Activated CD8-positive, alpha-beta memory T cell treated with anti-CD3 and anti-CD28 coated beads, Interleukin-2, amount 50 U/mL, for 1 hour (primary cell): ENCODE results near the gene MAPRE2.

ENCODE experiments used
- DNase-seq: peaks from one replicate; pipeline ENCODE4 v3.0.0-alpha.2; 2020; ENCODE audit errors: extremely low read depth

MAPRE2 gene

DNA sequence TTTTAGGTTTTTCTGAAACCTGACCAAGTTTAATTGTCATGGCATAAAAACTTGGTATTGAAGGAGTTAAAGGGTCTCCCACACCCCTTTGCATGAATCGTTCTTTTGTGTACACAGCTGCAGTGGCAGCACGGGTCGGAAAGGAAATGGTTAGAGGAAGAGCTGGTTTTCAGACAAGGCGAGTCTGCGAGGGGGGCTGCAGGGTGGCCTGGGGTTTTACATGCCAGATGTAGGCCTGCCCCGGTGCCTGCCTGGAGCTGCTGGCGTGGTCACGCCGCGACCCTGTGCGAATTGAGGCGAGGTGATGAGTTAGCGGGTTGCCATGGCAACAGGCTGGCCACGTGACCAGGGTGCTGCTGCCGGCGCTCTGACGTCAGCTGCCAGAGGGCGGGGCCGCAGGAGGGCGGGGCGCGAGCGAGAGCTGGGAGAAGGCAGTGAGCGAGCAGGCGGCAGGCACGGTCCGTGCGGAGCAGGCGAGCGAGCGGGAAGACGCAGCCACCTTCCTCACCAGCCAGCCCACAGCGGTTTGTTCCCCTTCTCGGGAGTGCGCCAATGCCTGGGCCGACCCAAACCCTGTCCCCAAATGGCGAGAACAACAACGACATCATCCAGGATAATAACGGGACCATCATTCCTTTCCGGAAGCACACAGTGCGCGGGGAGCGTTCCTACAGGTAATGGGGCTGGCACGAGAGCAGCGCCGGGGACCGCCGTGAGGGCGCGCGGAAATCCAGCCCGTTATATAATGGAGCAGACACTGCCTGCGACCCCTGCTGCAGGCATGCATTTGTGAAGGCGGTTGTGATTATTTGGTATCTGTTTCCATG, at the start of gene MAPRE2:
TSS of gene MAPRE2 (plus strand) at position 426 of the 827 bp plus-strand sequence. CDS start at position 553, 127 bp downstream.
- peak; percentile 97 for DNase-seq

DNA sequence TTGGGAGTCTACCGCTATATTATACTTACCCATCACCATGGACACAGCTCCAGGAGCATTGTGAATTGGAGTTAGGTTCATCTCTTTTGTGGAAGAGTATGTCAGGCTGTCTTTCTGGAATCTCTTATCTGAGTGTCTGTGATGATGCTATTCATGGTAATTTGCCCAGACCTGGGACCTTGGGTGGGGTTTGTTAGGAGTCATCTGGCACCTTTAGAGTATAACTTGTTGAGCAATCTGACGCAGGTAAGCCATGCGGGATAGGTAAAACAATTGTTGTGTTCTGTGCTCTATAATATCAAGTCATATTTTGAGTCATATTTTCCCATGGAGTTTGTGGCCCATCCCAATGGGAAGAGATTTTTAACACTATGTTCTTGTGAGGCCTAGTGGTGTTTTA, 49.7 kb upstream of the MAPRE2 start:
- no peak for DNase-seq

DNA sequence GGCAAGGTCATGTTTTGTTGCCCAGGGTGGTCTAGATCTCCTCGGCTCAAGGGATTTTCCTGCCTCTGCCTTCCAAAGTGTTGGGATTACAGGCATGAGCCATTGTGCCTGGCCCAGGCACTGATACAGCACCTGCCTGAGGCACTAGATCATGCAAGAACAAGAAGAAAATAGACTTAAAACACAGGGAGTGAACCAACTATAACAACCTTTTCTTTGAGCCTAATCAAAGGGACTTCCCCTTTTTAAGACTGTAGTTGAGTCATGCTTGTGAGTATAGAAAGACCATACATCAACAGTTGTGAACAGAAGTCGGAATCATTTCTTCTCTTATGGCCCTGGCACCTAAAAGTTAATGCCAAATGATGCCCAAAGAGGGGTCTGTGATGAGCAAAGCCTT, 47.9 kb upstream of the MAPRE2 start:
- DNase-seq, result no peak

DNA sequence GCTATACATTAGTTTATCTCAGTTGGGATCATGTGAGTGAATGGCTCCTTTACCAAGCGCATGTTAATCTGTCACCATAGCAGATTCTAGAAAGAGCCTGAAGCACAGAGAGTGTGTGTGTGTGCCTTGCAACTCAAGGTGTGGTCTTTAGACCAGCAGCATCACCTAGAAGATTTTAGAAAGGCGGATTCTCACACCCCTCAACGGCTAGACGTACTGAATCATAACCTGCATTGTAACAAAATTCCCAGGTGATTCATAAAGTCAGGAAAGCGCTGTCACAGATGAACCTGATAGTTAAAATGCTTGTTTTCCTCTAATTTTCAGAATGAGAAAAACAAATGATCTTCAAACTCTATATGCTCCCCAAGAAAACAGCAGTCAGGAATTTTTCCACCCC, 45.5 kb upstream of the MAPRE2 start:
- no peak for DNase-seq

DNA sequence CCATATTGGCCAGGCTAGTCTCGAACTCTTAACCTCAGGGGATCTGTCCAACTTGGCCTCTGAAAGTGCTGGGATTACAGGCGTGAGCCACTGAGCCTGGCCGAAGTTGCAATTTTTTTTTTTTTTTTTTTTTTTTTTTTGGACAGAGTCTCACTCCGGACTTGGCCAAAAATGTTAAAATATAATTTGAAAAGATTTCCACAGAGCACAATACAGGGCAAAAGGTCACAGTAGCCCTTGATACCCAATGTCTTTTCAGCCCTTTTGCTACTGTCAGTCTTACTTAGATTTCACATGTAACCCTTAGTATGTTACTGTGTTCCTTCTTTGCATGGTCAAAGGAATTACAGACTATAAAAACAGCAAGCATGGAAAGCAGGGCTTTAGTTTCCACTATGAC, 42.6 kb upstream of the MAPRE2 start:
- DNase-seq, result no peak

DNA sequence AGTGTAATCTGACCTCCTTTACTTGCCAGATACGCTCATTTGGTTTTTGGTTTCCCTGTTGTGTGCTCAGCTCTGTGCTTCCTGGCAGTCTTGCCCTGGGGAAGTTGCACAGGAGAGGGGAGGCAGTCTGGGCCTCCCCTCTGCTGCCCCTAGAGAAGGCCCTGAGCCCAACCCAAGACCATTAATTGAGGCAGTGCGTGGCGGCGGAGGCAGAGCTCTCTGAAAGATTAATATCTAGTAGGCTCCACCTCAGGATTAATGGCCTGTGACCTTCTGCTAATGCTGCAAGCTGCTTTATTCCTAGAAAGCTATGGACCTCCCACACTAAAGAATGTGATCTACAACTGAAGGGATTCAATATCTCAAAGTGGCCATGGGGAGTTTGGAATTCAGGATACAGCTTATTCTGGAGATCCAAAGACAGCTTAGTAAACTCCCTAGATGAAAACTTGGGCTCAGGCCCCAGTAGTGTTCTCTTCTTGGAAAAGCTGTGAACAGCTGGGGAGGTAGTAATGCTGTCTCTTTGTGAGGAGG, 41.4 kb upstream of the MAPRE2 start:
- DNase-seq, result no peak

DNA sequence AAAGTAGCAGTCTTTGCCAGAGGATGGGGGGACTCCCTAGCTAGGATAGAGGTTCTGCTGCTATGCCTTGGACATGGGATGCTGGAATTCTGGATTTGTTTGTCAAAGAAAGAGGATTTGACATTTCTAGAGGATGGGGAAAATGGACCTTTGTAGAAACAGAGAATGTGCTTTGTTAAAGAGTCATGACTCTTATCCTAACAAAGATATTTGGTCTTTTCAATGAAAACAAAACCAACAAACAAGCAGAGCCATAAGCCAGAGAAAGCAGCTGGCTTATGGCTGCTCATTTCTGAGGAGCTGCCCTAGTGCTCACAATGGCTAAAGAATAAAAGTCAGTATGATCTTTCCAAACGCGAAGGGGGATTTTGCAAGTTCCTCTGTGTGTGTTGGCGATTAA, 40.8 kb upstream of the MAPRE2 start:
- no peak for DNase-seq

DNA sequence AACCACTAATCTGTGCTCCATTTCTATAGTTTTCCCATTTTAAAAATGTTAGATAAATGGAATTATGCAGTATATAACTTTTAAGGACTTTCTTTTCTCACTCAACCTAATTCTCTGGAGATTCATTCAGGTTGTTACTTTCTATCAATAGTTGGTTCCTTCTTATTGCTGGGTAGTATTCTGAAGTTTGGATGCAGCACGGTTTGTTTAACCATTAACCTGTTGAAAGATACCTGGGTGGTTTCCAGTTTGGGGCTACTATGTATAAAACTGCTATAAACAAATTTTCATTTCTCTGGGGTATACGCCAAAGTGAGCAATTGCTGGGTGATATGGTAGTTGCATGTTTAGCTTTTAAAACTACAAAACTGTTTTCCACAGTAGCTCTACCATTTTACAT, 39.1 kb upstream of the MAPRE2 start:
- DNase-seq, result no peak

DNA sequence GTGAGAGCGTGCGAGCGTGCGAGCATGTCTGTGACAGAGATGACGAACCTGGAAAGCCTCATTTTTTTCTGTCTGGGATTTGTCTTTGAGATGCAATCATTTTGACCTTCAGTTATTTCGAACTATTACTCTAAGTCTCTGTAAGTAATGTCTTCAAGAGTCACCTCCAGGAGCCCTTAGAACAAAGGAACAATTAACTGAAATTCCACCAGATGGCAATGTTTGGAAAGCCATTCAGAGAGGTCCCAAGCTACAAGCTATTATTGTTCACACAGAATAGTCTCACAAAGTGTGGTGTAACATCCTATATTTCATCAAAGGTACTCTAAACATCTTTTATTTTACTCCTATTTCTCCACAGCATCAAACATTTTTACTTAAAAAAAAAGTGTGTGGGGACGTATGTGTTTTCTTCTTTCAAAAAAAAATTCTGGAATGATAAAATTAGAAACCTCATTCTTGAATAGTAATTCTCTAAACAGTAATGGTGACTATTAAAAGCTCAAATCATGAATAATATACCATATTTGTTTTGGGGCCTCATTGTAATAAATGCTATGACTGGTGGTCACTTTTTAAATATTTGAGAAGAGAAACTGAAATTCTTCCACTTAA, 35.1 kb upstream of the MAPRE2 start:
- no peak for DNase-seq

DNA sequence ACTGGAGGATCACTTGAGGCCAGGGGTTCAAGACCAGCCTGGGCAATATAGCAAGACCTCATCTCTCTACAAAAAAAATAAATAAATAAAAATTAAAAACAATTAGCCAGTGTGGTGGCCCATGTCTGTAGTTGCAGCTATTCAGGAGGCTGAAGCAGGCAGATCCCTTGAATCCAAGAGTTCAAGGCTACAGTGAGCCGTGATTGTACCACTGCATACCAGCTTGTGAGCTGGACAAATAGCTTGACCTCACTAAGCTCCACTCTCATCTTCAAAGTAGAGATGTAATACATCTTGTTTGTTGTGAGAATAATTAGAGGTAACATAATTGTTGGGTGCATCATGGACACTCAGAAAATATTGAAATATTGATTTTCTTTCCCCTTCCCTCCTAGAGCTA, 31.1 kb upstream of the MAPRE2 start:
- DNase-seq, result no peak

DNA sequence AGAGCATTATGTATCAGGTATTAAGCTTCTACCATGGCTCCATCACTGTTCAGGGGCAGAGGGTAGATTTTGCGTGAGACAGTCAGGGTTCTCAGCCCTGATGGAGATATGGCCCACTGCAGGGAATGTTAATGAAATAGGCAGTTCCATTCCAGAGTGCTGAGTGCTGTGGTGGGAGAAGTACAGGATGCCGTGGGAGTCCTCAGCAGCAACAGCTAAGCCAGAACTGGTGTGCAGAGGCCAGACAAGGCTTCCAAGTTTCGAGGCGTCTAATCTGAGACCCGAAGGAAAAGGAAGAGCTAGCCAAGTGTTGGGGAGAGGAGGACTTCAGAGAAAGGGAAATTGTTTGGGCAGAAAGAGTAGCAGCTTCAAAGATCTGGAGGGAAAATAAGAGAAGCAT, 30.2 kb upstream of the MAPRE2 start:
- DNase-seq, result no peak

DNA sequence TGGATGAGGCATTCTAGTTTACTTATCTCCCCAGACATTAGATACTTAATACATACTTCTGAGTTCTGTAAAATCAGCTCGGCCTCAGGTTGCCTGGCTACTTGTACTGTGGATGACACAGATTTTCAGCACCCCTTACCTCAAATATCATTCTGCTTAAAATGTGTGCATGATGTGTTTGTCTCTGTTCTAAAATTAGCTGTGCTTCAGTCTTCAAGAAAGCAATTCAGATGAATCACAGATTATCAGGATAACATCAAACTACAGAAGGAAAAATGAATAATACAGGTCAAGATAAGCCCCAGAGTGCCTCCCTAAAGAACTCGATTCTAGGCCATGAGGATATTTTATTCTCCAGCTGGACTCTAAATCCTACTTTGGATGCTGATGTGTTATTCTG, 21.3 kb upstream of the MAPRE2 start:
- no peak for DNase-seq

DNA sequence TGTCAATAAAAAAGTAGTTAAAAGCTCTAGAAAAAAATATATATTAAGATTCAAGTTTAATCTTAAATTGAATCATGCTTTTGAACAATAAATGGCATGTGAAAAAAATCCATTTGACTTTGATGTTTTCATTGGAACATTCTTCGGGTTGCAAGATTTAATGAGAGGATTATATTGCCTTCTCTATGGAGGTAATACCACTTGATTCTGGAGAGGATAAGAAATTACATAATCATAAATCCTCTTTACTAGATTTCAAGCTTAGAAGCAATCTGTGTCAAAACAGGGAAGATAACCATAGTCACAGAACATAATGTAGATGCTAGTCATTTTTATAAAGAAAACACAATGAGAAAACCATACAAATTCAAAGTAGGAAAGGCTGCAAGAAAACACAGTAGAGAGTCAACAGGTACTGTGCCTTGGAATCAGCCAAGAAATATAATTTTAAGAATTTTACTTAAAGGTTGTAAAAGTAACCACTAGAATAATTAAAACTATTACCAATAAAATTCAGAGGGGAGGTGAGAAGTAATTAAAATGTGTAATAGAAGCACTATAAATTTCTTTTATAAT, 18.7 kb upstream of the MAPRE2 start:
- DNase-seq, result no peak

DNA sequence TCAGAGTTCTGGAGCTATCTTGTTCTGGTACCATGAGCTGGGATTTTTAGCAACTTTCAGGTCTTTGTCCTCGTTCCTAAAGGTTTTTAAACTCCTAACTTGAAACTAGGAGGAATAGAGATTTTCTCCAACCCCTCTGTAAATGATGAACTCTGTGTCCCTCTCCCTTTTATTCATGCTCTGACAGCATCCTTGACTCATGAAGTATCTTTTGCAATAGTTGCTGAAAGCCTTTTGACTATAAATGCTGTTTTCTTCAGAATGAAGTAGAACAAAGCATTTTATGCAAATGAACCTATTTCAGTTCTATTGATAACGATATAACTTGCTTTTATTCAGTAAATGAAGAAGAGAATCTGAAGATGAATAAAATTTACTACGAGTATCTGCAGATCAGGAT, 17.0 kb upstream of the MAPRE2 start:
- no peak for DNase-seq

DNA sequence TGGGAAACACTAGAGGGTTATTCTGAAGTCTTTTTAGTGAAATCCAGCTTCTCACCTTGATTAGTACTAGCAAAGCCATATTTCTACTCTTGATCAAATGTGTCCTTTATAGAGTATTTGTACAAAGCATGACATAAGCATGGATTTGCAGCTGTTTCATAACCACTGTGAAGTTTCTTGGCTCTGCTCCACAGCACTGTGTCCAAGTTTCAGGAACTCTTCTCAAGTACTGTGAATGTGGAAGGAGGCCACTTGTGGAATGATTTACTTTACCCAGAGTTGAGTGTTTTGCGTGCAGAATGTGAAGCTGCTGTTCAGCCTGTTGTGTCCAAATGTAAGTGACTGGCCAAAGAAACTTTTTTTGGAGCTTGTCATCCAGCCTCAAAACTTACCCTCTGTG, 16.2 kb upstream of the MAPRE2 start:
- DNase-seq, result no peak

DNA sequence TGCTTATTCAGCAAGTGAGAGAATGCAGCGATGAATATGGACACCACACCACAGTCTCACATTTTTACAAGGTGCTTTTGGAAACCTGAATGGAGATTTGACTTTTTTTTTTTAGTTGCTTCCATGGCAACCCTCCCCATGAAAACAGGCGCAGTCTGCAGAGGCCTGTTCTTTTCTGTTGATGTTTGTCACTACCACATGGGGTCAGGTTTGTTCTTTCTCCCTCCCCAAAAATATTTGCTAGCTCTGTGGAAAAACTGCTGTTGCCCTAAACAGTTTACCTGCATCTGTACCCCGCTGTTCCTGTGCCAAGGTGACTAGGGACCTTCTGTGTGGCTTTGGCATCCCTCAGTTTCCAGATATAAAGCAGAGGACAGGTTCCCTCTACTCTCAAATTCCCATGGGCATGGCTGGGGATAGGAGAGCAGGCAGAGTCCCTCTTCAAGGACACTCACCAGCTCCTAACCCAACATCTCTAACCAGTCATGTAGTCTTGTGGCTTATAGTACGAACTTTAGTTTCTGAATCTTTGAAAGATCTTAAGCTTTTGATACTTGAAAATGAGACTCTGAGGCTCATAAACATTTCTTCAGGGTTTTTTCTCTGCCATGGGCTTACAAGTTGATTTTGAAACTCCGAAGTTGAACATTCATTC, 14.7 kb upstream of the MAPRE2 start:
- no peak for DNase-seq

DNA sequence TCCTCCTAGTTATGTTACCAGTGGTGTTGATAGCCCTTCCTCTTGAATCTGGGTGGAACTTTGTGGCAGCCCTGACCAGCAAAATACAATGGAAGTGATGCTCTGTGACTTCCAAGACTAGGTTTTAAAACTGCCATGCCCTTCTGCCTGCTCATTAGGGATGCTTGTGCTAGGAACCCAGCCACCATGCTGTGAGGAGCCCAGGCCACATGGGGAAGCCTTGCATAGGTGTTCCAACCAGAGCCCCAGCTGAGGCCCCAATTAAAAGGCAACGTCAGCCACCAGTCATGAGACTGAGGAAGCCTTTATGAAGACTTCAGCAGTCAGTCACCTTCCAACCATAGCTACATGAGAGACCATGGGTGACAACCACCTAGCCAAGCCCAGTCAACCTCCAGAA, 14.0 kb upstream of the MAPRE2 start:
- no peak for DNase-seq

DNA sequence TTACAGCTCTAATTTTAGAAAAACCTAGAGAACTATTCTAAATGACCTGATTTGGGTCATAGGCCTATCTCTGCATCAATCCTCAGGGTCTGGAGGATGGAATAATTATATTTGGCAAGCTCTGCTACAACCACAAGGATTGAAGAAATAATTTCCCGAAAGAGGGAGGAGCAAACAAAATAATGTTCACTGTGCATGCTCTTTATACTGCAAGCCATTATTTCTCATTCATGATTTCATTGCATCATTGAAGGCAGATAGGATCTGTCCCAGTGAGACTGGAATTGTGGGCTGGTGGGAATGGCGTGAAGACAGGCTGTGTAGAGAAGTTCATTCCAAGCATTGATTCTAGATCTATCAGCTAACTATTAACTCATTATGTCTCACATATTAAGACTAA, 12.7 kb upstream of the MAPRE2 start:
- DNase-seq, result no peak

DNA sequence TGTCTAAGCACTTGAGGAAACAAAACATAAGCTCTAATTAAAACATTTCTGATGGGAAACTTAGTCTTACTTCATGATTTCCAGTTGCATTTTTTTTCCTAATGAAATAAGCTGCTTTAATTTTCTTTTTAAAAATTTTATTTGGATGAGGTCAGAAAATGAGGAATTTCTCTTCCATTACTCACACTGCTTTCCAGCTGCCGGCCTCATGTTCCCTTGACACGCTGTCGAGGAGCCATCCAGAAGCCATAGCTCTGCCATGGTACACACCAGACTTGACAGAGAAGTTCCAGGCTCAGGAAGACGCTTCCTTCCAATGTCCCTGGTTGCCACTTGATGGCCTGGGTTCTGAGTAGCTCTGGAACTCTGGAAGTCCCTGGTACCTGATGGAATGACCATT, 12.1 kb upstream of the MAPRE2 start:
- no peak for DNase-seq

DNA sequence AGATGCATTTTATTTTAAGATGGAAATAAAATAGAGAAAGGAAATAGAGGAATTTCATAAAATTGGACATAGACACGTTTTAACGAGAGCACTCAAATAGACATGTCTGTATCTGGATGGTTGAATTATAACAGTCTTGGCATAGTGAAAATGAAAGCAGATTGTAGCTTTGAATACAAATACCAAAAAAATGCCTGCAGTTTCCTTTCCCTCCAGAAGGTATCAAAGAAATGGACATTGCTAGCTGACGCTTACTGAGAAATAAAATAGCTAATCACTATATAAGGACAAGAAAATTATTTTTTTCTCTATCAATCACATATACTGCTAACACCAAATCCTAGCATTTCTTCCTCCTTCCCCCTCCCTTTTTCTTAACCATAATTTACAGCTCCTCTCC, 11.4 kb upstream of the MAPRE2 start:
- DNase-seq, result no peak

DNA sequence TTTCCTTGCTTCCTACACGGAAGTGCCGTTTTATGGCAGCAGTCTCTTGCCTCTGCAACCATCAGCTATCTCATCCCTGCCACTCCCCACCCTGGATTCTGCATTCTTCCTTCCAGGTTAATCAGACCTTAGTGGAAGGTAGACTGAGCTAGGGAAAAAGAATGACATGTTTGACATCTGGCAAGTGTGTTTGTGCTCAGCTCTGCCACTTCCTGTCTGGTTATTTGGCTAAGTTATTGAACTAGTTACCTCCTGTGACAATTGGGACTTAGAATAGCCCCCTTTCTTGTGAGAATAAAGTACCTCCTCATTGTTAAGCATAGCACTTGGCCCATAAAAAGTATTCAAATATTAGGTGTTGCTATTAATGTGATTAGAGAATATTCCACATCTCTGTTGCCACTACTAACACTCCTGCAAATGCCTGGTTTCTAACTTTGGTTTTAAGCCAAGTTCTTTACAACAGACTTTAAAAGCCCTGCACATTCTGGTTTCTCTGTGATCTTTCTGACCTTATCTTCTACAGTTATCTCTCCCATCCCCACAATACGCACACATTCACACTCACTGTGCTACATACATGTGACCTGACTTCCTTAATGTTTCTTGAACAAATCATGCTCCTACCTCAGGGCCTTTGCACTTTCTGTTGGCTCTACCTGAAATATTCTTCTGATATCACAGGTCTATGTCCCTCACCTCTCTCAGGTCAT, 10.8 kb upstream of the MAPRE2 start:
- no peak for DNase-seq

DNA sequence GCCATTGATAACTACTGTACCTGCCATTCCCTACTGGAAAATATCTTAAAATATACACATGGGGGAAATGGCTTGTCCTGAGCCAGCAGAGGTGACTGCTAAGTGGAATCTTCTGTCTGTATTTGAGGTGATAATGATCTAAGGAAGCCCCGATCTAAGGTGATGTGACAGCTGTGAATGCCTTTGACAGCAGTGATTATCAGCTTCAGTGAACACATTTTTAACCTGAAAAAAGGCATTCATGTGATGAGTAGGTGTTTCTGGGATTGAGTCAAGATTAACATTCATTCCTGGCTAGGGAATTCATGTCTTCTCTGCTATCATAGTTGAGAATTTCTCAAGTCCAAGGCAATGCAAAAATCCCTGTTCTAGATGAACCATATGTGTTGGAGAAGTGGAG, 9.1 kb upstream of the MAPRE2 start:
- DNase-seq, result no peak
